Measurements from ENCODE around the gene RGS3. TPM values are rescaled to one million over a fixed set of nuclear protein-coding genes. Genes with fewer than 3 reads are reported as not detected.
"Not testable (repeated sequence)": the region's sequence is repeated elsewhere in the genome, so short reads cannot be mapped to it uniquely, and the experiment has no call there.

RGS3 gene
- total RNA-seq, 2 experiments from 2014 or later = 116 to 122 TPM

GRCh38 chr9:113548221-113549041, 84.9 kb downstream of the RGS3 start:
- ChIA-PET CTCF (interaction anchor here (0.9 to 1.6 kb wide), 5 partner anchors 26 to 109 kb away, joined by 3 to 5 read pairs (median 3); no protein-coding TSS in a partner anchor), POLR2A (interaction anchor here (1.3 to 1.6 kb wide), 2 partner anchors 25 to 30 kb away, joined by 3 to 4 read pairs; no protein-coding TSS in a partner anchor)

GRCh38 chr9:113549892-113550291, 86.4 kb downstream of the RGS3 start:
- CTCF ChIA-PET, POLR2A ChIA-PET: not testable (repeated sequence)

GRCh38 chr9:113556877-113557593, 93.5 kb downstream of the RGS3 start:
- POLR2A ChIA-PET = no interaction called here
- CTCF ChIA-PET = interaction anchor here (0.8 to 1.9 kb wide), 3 partner anchors 18 to 34 kb away, joined by 3 to 4 read pairs (median 4); no protein-coding TSS in a partner anchor

GRCh38 chr9:113558632-113559502, 95.3 kb downstream of the RGS3 start:
- ChIA-PET CTCF (interaction anchor here (0.5 to 1.9 kb wide), 8 partner anchors 10 to 250 kb away, joined by 3 to 5 read pairs (median 4); no protein-coding TSS in a partner anchor), POLR2A (interaction anchor here (1.0 kb wide), 1 partner anchor 20 kb away, joined by 3 read pairs; no protein-coding TSS in a partner anchor)

- CTCF ChIA-PET = interaction anchor here (1.0 to 1.1 kb wide), 2 partner anchors 11 to 24 kb away, joined by 3 to 4 read pairs; no protein-coding TSS in a partner anchor
- POLR2A ChIA-PET = interaction anchor here (1.0 kb wide), 1 partner anchor 19 kb away, joined by 3 read pairs; no protein-coding TSS in a partner anchor
These were observed 96.6 kb downstream of the RGS3 start for GRCh38 chr9:113559834-113560800.

GRCh38 chr9:113562653-113563381, 99.3 kb downstream of the RGS3 start:
- POLR2A ChIA-PET = no interaction called here
- CTCF ChIA-PET = no interaction called here

GRCh38 chr9:113563826-113564497, 100.4 kb downstream of the RGS3 start:
- ChIA-PET POLR2A (no interaction called here), CTCF (no interaction called here)

GRCh38 chr9:113564498-113565237, 101.1 kb downstream of the RGS3 start:
- CTCF ChIA-PET = no interaction called here

GRCh38 chr9:113566016-113566711, 102.6 kb downstream of the RGS3 start:
- POLR2A ChIA-PET = no interaction called here
- CTCF ChIA-PET = interaction anchor here (1.1 kb wide), 1 partner anchor 12 kb away, joined by 3 read pairs; no protein-coding TSS in a partner anchor

More at GRCh38 chr9:113564498-113565237, 101.1 kb downstream of the RGS3 start:
- POLR2A ChIA-PET = no interaction called here

- ChIA-PET CTCF (interaction anchor here (1.1 kb wide), 1 partner anchor 12 kb away, joined by 3 read pairs; no protein-coding TSS in a partner anchor), POLR2A (no interaction called here)
These were observed 103.2 kb downstream of the RGS3 start for GRCh38 chr9:113566712-113567071.

GRCh38 chr9:113567361-113568080, 104.0 kb downstream of the RGS3 start:
- ChIA-PET CTCF (no interaction called here), POLR2A (no interaction called here)

- POLR2A ChIA-PET = no interaction called here
- CTCF ChIA-PET = no interaction called here
These were observed 104.5 kb downstream of the RGS3 start for GRCh38 chr9:113568081-113568435.

- POLR2A ChIA-PET = no interaction called here
- CTCF ChIA-PET = interaction anchor here (0.7 to 1.9 kb wide), 3 partner anchors 10 to 89 kb away, joined by 4 to 5 read pairs (median 4); no protein-coding TSS in a partner anchor
These were observed 105.2 kb downstream of the RGS3 start for GRCh38 chr9:113568571-113569321.

GRCh38 chr9:113569472-113570060, 106.0 kb downstream of the RGS3 start:
- ChIA-PET POLR2A (no interaction called here), CTCF (interaction anchor here (0.7 to 1.9 kb wide), 3 partner anchors 9 to 88 kb away, joined by 4 to 5 read pairs (median 4); no protein-coding TSS in a partner anchor)

All from activated CD8-positive, alpha-beta memory T cell treated with anti-CD3 and anti-CD28 coated beads for 36 hours (primary cell).